IgD-negative memory B cell (primary cell): ENCODE results near the gene TNRC6A. TPM values are rescaled to one million over a fixed set of nuclear protein-coding genes. Genes with fewer than 3 reads are reported as not detected.
A peak's percentile ranks its signal among the peaks of the same experiment; 100 is the strongest.
"Not testable (repeated sequence)": the region's sequence is repeated elsewhere in the genome, so short reads cannot be mapped to it uniquely, and the experiment has no call there.

ENCODE experiments used
- H3K27ac Mint-ChIP-seq, 3 donors: one replicate each; pipeline ENCODE4 v1.8.0; 2020 to 2022; ENCODE audit warnings: mild to moderate bottlenecking in 3 of 3, mixed read lengths in 3 of 3, moderate library complexity in 1 of 3
- H3K27me3 Mint-ChIP-seq: one replicate; pipeline ENCODE4 v1.8.0; 2021; ENCODE audit warnings: mixed read lengths
- H3K36me3 Mint-ChIP-seq: one replicate; pipeline ENCODE4 v1.8.0; 2020; ENCODE audit warnings: mild to moderate bottlenecking, mixed read lengths
- H3K4me1 Mint-ChIP-seq, 3 donors: one replicate each; pipeline ENCODE4 v1.8.0; 2020 to 2022; ENCODE audit warnings: mixed read lengths in 3 of 3, mild to moderate bottlenecking in 1 of 3
- H3K4me3 Mint-ChIP-seq, 4 donors: one replicate each; pipeline ENCODE4 v1.8.0; 2020 to 2022; ENCODE audit warnings: mild to moderate bottlenecking in 4 of 4, mixed read lengths in 4 of 4, moderate library complexity in 3 of 4
- H3K9me3 Mint-ChIP-seq, 3 donors: one replicate each; pipeline ENCODE4 v1.8.0; 2020 to 2021; ENCODE audit warnings: mixed read lengths in 3 of 3, mild to moderate bottlenecking in 1 of 3
- polyA plus RNA-seq: library from polyadenylated mRNA; unstranded; fragments of 300-500 nt; fragmentation: Illumina TruSeq; gene quantifications from one replicate; pipeline ENCODE4 v1.2.3, GENCODE V29; 2021

Gene TNRC6A
- polyA plus RNA-seq, 1 donor from 2014 or later: 26.3 TPM

DNA sequence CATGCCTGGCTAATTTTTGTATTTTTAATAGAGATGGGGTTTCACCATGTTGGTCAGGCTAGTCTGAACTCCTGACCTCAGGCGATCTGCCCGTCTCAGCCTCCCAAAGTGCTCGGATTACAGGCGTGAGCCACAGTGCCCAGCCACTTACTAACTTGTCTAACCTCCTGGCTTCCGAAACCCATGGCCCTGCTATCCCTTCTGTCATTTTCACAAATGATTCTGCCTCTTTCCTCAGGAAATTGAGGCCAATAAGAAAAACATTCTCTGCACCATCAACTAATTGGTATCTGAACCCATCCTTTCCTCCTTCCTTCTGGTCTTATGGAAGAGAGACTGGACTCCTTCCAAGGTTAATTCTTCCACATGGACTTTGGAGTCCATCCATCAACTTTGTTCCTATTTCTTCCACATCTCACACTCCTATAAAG lies 27.9 kb upstream of the TNRC6A start:
- Mint-ChIP-seq H3K36me3 (peaks cover 3% of the 10 kb centered on the region), H3K27me3 (peaks cover 8% of the 10 kb centered on the region), H3K4me1 (no peaks in the 10 kb centered on the region), H3K4me3 (no peak overlapping the region), H3K9me3 (peaks cover 0 to 2% (median 0%) of the 10 kb centered on the region in 3 donors), H3K27ac (no peak overlapping the region)

DNA sequence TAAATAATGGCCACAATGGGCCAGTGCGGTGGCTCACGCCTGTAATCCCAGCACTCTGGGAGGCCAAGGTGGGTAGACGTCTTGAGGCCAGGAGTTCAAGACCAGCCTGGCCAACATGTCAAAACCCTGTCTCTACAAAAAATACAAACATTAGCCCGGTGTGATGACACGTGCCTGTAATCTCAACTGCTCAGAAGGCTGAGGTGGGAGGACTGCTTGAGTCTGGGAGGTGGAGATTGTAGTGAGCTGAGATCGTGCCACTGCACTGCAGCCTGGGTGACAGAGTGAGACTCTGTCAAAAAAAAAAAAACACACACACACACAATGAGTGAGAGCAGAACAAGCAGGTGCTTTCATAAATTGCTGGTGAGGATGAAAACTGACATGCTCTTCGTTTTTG lies 21.7 kb upstream of the TNRC6A start:
- not testable (repeated sequence) for H3K27ac Mint-ChIP-seq, H3K4me1 Mint-ChIP-seq, H3K36me3 Mint-ChIP-seq

GRCh38 chr16:24713379-24713778 lies 16.1 kb upstream of the TNRC6A start:
- Mint-ChIP-seq H3K36me3 (peaks cover 3% of the 10 kb centered on the region), H3K4me1 (no peaks in the 10 kb centered on the region), H3K9me3 (peaks cover 3 to 7% (median 3%) of the 10 kb centered on the region in 3 donors), H3K27me3 (peaks cover 3% of the 10 kb centered on the region), H3K4me3 (no peak overlapping the region), H3K27ac (no peak overlapping the region)

More for the DNA sequence above, 21.7 kb upstream of the TNRC6A start:
- H3K27me3 Mint-ChIP-seq, H3K4me3 Mint-ChIP-seq, H3K9me3 Mint-ChIP-seq: not testable (repeated sequence)

DNA sequence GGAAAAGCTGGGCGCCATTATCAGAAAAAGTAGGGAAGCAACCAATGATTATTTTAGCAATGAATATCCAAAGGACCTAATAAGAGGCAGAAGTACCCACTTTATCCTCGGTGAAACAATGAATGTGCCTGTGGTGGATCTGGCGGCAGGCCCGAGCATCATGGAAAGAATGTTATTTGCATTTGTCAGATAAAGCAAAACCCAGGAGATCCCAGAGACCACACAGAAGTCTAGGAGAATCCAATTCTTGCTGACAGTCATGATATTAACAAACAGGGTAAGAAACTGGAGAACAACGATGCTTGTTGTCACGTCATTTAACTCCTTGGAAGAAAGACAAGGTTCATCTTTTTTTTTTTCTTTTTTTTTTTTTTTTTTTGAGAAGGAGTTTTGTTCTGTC lies 12.0 kb upstream of the TNRC6A start:
- Mint-ChIP-seq H3K27me3 (peaks cover 4% of the 10 kb centered on the region), H3K4me3 (no peak overlapping the region)

GRCh38 chr16:24718967-24719521 lies 10.4 kb upstream of the TNRC6A start:
- H3K36me3 Mint-ChIP-seq: peaks cover 8% of the 10 kb centered on the region
- H3K4me1 Mint-ChIP-seq: no peaks in the 10 kb centered on the region
- H3K27ac Mint-ChIP-seq: no peak overlapping the region
- H3K27me3 Mint-ChIP-seq: peaks cover 4% of the 10 kb centered on the region
- no peak overlapping the region for H3K4me3 Mint-ChIP-seq
- H3K9me3 Mint-ChIP-seq: peaks cover under 1 to 3% (median under 1%) of the 10 kb centered on the region in 3 donors

More for the DNA sequence above, 12.0 kb upstream of the TNRC6A start:
- Mint-ChIP-seq H3K36me3 (peaks cover 3% of the 10 kb centered on the region), H3K9me3 (peaks cover 3 to 7% (median 3%) of the 10 kb centered on the region in 3 donors), H3K27ac (no peak overlapping the region), H3K4me1 (no peaks in the 10 kb centered on the region)

DNA sequence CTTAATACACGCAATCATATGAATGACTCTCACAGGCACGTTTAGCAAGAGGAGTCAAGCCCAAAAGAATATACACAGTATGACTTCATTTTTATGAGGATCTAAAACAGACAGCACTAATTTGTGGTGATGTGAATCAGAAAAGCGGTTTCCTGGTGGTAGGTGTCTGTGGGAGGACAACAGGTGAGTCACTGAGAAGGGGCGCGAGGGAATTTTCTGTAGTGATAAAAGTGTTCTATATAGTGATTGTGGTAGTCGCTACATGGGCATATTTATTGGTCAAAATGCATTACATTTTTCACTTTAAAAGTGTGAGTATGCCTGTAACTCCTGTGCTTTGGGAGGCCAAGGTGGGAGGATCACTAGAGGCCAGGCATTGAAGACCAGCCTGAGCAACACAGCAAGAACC lies 7.6 kb upstream of the TNRC6A start:
- Mint-ChIP-seq H3K4me1 (no peaks in the 10 kb centered on the region), H3K4me3 (peak overlapping the region in 1 of 4 donors; percentile 11), H3K27ac (no peak overlapping the region), H3K36me3 (peaks cover 6% of the 10 kb centered on the region), H3K27me3 (peaks cover 4% of the 10 kb centered on the region), H3K9me3 (no peaks in the 10 kb centered on the region)

DNA sequence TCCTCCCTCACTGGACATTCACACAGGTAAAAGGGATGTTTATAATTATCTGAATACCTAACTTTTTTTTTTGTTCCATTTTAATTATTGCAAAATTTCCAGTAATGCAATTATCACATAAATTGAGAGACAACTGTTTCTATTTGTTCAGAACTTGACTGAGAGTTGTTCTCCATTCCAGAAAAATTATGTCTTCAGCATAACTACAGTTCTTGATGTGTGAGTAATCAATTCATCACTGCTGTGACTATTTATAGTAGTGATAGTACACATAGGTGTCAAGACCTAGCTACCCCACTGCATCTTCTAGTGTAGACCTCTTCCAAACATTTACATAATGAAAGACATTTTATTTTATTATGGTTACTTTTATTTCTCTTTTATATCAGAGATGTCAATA lies 5.8 kb upstream of the TNRC6A start:
- Mint-ChIP-seq H3K27ac (no peak overlapping the region), H3K27me3 (peaks cover 3% of the 10 kb centered on the region), H3K4me3 (no peak overlapping the region), H3K4me1 (peaks cover 3 to 5% (median 4%) of the 10 kb centered on the region in 3 donors), H3K9me3 (no peaks in the 10 kb centered on the region), H3K36me3 (peaks cover 5% of the 10 kb centered on the region)

DNA sequence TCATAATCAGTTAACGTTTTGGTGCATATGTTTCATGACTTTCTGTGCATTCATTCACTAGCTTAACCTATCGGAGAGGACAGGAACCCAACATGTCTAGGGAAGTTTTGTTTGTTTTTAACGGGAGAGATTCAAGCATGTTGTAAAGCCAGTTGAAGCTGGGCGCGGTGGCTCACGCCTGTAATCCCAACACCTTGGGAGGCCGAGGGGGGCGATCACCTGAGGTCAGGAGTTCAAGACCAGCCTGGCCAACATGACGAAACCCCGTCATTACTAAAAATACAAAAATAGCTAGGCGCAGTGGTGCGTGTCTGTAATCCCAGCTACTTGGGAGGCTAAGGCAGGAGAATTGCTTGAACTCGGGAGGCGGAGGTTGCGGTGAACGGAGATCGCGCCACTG lies 1.4 kb upstream of the TNRC6A start:
- Mint-ChIP-seq H3K27ac (peak overlapping the region; percentile 71 to 98 (median 96)), H3K4me1 (peaks cover 23 to 27% (median 24%) of the 10 kb centered on the region in 3 donors), H3K4me3 (peak overlapping the region; percentile 42 to 97 (median 73)), H3K27me3 (no peaks in the 10 kb centered on the region), H3K9me3 (no peaks in the 10 kb centered on the region), H3K36me3 (peaks cover 4% of the 10 kb centered on the region)

GRCh38 chr16:24728891-24729242 lies 584 bp upstream of the TNRC6A start:
- H3K9me3 Mint-ChIP-seq: no peaks in the 10 kb centered on the region
- peak overlapping the region; percentile 96 to 99 (median 98) for H3K27ac Mint-ChIP-seq
- peak overlapping the region; percentile 90 to 98 (median 96) for H3K4me3 Mint-ChIP-seq
- H3K4me1 Mint-ChIP-seq: peaks cover 28 to 34% (median 31%) of the 10 kb centered on the region in 3 donors
- peaks cover 3% of the 10 kb centered on the region for H3K36me3 Mint-ChIP-seq
- no peaks in the 10 kb centered on the region for H3K27me3 Mint-ChIP-seq

GRCh38 chr16:24729951-24730815 lies 732 bp downstream of the TNRC6A start:
- H3K36me3 Mint-ChIP-seq: peaks cover 3% of the 10 kb centered on the region
- H3K4me1 Mint-ChIP-seq: peaks cover 33 to 45% (median 36%) of the 10 kb centered on the region in 3 donors
- H3K4me3 Mint-ChIP-seq: peak overlapping the region; percentile 94 to 99 (median 98)
- H3K9me3 Mint-ChIP-seq: no peaks in the 10 kb centered on the region
- H3K27ac Mint-ChIP-seq: peak overlapping the region; percentile 96 to 98 (median 98)
- no peaks in the 10 kb centered on the region for H3K27me3 Mint-ChIP-seq

- Mint-ChIP-seq H3K4me1 (peaks cover 33 to 47% (median 36%) of the 10 kb centered on the region in 3 donors), H3K27ac (peak overlapping the region; percentile 89 to 98 (median 96)), H3K9me3 (no peaks in the 10 kb centered on the region), H3K4me3 (peak overlapping the region; percentile 93 to 98 (median 96)), H3K27me3 (no peaks in the 10 kb centered on the region), H3K36me3 (peaks cover 3% of the 10 kb centered on the region)
These were observed 1.5 kb downstream of the TNRC6A start for GRCh38 chr16:24730914-24731313.

- H3K36me3 Mint-ChIP-seq: peaks cover 3% of the 10 kb centered on the region
- H3K27me3 Mint-ChIP-seq: no peaks in the 10 kb centered on the region
- H3K4me3 Mint-ChIP-seq: peak overlapping the region in 3 of 4 donors; percentile 0 to 94 (median 10)
- H3K27ac Mint-ChIP-seq: peak overlapping the region; percentile 3 to 96 (median 42)
- H3K9me3 Mint-ChIP-seq: no peaks in the 10 kb centered on the region
- H3K4me1 Mint-ChIP-seq: peaks cover 41 to 55% (median 45%) of the 10 kb centered on the region in 3 donors
These were observed 2.4 kb downstream of the TNRC6A start for GRCh38 chr16:24731722-24732419.

- no peaks in the 10 kb centered on the region for H3K9me3 Mint-ChIP-seq
- no peak overlapping the region for H3K4me3 Mint-ChIP-seq
- H3K4me1 Mint-ChIP-seq: peaks cover 54 to 65% (median 59%) of the 10 kb centered on the region in 3 donors
- H3K27me3 Mint-ChIP-seq: no peaks in the 10 kb centered on the region
- H3K36me3 Mint-ChIP-seq: peaks cover 10% of the 10 kb centered on the region
- H3K27ac Mint-ChIP-seq: peak overlapping the region in 1 of 3 donors; percentile 54
These were observed 4.9 kb downstream of the TNRC6A start for GRCh38 chr16:24734382-24734781.

DNA sequence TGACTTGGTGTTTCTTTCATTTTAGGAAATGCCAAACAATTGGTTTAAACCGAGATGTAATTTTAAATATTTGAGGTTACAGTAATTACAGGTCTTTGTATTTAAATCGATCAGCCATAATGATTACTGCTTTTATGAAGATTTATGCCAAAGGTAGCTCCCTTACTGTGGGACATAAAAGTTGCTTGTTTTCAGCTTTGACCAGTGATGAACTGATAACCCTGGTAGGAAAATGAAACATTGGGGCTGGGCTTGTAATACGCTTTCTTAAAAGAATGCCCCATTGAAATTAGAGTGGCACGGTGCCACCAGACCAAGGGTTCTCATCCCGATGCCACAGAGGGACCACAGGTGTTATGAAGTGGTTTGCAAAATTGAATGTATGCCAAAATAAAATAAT lies 7.3 kb downstream of the TNRC6A start:
- Mint-ChIP-seq H3K4me3 (peak overlapping the region in 2 of 4 donors; percentile 22 to 60), H3K4me1 (peaks cover 53 to 70% (median 58%) of the 10 kb centered on the region in 3 donors), H3K36me3 (peaks cover 12% of the 10 kb centered on the region), H3K27me3 (no peaks in the 10 kb centered on the region), H3K9me3 (no peaks in the 10 kb centered on the region), H3K27ac (peak overlapping the region; percentile 29 to 59 (median 53))

- no peaks in the 10 kb centered on the region for H3K9me3 Mint-ChIP-seq
- peaks cover 12% of the 10 kb centered on the region for H3K36me3 Mint-ChIP-seq
- H3K4me1 Mint-ChIP-seq: peaks cover 49 to 68% (median 61%) of the 10 kb centered on the region in 3 donors
- H3K4me3 Mint-ChIP-seq: peak overlapping the region in 1 of 4 donors; percentile 7
- no peaks in the 10 kb centered on the region for H3K27me3 Mint-ChIP-seq
- peak overlapping the region; percentile 29 to 59 (median 55) for H3K27ac Mint-ChIP-seq
These were observed 8.0 kb downstream of the TNRC6A start for GRCh38 chr16:24737391-24737871.
